Measurements from ENCODE around the gene UBN1.
"Not testable (repeated sequence)": the region's sequence is repeated elsewhere in the genome, so short reads cannot be mapped to it uniquely, and the experiment has no call there.

UBN1 gene

DNA sequence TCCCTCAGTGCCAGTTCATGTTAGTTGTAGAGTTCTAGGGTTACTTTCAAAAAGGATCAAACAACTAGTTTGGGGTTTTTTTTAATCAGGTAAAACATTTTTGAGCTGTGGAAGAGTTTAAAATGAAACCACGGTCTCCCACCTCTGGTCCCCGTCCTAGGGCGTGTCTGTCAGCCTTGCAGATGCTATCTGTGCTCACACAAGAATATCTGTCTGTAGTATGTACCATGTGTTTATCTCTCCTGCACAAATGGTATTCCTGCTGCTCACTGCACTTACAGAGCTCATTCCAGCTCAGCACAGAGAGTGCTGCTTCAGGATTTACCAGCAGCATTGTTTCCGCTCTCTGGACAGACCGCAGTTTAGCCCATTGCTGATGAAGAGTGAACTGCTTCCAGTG, 38.9 kb downstream of the UBN1 start:
- DNase-seq, result no peak

DNA sequence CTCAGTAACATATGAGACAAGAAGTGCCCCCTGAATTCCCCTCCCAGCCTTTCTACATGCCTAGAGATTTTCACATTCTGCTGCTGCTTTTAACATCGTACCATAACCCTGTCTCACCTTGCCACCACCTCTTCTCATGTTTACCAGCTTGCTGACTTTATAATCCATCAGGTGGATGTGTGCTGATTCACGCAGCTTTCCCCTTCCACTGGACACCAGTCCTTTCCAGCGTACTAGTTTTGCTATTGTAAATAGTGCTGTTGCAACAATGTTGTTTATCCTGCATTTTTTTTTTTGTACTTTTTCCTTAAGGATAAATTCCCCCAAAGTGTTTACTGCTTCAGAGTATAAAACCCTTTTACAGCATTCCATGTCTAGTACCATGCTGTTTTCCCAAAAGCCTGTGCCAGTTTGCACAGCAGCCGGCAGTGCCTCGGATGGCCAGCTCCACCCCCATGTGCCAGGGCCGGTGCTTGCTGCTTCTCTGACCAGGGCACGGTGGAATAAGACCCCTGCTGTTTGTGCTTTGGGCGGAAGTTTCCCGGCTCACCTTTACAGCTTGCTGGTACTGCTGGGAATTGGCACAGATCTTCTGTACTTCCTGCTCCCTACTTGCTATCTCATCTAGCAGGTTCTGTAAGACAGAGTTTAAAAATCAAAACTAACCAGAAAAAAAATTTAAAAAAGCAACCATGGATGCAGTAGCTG, 41.3 kb downstream of the UBN1 start:
- no peak for DNase-seq

DNA sequence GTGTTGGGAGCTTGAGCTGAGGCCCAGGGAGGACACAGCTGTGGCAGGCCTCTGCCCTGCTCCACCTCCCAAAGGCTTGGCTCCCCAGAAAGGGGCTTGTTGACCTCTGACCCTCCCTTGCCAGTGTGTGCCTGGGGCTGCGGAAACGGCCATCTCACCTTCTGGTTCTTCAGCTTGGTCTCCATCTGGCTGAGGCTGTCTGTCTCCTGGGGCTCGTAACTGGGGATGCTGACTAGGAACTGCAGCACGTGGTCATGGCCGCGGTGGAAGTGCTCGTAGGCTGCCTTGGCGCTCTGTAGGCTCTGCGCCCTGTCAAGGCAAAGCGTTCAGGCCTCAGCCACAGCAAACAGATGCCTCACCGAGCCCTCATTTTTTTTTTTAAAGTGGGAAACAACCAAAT, 42.7 kb downstream of the UBN1 start:
- no peak for DNase-seq

DNA sequence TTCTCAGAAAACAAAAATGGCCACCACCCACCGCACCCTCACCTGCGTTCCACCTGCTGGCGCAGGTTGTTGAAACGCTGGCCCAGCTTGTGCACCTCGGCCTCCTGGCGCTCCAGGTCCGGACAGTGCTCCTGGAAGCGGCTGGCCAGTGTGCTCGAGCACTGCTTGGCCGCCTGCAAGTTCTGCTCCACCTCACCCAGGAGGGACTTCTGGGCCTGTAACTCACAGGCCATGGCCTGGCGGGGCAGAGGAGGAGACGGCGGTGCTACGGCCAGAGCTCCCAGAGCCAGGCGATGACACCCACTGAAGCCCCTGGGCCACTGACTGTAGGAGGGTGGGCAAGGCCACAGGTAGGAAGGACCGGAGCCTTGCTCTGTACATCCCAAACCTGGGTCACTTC, 43.4 kb downstream of the UBN1 start:
- DNase-seq, result no peak

GRCh38 chr16:4891097-4891885, 44.0 kb downstream of the UBN1 start:
- DNase-seq, result no peak

GRCh38 chr16:4891886-4892216, 44.6 kb downstream of the UBN1 start:
- DNase-seq, result no peak

- DNase-seq, result no peak
These were observed 45.3 kb downstream of the UBN1 start for GRCh38 chr16:4892361-4893102.

DNA sequence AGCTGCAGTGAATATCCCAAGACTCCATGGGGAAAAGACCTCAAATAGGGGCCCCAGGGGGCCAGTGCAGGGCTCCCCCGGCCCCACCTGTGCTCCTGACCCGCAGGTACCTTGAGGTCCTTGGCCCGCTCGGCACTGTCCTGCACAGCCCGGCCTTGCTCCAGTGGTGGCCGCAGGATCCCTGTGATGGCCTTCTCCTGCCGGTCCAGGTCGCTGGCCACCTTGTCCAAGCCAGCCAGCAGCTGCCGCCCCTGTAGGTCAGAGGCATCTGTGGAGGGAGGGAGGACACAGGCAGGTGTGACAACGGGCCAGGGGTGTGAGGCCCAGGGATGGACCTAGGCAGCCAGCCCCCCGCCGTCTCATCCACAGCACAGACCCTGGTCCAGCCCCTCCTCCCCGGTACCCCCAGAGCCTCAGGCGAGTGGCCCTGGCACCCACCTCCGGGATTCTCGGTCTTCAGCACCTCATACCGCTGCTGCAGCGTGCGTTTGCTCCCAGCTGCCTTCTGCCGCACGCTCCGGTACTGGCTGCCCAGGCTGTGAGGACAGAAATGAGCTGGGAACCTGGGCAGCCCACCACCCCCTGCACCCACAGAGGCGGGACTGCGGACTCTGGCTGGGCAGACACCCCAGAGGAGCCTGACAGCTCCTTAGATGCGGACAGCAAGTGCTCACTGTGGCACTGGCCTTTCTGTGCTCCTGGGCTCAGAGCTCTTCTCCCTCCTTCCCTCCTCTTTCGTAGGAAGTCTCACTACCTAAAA, 46.0 kb downstream of the UBN1 start:
- no peak for DNase-seq

DNA sequence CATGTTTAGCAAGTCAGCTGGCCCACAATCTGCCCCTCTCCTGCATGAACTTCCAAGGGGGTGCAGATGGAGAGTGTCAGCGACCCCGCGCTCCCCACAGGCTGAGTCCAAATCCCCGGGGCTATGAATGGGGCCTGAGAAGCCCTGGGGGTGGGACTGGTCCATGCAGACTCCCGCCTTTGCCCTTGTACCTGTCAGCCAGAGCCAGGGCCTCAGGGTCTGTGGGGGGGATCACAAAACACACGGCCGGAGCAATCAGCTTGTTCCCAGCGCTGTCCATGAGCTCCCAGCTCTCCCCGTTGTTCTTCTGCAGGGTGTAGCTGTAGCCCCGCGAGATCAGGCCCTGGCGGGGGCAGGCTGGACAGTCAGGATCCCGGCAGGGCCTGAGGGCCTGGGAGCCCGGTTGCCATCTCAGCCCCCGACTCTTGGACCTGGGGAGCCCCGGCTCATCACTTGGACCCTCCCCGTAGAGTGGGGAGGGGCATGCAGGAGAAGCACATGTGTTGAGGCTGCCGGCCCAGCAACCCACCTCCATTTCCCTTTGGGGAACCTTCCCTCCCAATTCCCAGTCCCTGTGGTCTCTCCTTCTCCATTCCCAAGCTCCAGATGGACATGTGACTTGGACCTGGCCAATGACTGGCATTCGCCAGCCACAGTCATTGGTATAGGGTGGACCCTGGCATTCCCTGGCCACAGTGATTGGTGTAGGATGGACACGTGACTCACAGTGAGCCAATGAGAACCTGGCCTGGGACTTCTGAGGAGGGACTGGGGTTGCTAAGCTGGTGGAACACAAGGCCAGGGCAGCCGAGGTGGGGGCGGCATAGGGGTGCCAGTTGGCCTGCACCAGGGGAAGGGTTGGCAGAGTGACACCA, 47.2 kb downstream of the UBN1 start:
- no peak for DNase-seq

- no peak for DNase-seq
These were observed 48.1 kb downstream of the UBN1 start for GRCh38 chr16:4895366-4895765.

DNA sequence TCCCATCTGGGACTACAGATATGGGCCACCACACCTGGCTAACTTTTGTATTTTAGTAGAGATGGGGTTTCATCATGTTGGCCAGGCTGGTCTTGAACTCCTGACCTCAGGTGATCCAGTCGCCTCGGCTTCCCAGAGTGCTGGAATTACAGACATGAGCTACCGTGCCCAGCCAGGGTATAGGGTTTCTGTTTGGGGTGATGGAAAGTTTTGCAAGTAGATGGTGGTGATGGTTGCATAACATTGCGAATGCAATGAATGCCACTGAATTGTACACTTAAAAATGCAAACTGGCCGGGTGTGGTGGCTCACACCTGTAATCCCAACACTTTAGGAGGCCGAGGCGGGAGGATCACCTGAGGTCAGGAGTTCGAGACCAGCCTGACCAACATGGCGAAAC, 49.5 kb downstream of the UBN1 start:
- not testable (repeated sequence) for DNase-seq

- no peak for DNase-seq
These were observed 50.0 kb downstream of the UBN1 start for GRCh38 chr16:4897328-4897727.

DNA sequence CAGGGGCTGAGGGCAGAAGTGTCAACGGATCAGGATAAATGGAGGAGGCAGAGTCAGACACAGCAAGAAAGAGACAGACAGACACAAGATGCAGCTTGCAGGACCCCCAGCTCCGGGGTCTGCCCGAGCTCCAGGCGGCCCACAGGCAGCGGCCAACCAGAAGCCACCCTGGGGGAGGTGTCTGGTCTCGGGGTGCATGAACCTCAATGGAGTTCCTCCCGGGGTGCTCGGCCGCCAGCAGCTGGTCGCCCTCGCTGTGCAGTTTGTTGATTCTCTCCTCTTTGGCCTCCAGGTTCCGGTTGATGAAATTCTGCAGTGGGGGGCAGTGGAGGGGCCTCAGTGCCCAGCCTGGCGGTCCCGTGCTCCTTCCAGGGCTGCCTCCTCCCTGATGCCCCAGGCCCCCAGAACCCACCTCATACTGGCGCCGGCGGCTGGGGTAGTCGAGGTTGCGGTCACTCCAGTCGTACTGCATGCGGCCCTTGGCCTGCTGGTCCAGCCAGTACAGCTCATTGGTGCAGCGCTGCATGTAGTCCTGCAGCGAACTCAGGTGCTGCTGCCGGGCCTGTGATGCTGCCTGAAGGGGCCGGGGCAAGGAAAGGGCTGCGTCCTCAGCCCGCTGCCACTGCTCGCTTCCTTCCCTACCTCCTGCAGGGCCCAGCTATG, 51.7 kb downstream of the UBN1 start:
- DNase-seq, result no peak

GRCh38 chr16:4899474-4899846, 52.2 kb downstream of the UBN1 start:
- no peak for DNase-seq

DNA sequence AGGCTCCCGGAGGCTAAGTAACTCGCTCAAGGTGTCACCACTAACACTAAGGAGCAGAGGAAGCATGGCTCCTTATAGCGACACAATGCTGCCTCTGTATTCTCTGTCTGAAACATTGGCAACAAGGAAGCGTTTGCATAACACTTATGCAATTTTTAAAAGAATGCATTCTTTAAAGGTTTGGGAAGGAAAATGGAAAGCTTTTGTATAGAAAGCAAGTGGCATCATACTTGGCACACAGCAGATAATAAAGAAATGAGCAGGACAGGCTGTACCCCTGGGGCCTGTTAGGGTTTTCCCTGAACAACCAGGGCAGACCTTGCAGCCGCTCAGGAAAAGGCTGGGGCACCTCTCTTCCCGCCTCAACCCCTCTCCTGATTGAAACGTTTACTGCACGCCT, 52.8 kb downstream of the UBN1 start:
- DNase-seq, result no peak

- DNase-seq, result no peak
These were observed 53.5 kb downstream of the UBN1 start for GRCh38 chr16:4900750-4901149.

DNA sequence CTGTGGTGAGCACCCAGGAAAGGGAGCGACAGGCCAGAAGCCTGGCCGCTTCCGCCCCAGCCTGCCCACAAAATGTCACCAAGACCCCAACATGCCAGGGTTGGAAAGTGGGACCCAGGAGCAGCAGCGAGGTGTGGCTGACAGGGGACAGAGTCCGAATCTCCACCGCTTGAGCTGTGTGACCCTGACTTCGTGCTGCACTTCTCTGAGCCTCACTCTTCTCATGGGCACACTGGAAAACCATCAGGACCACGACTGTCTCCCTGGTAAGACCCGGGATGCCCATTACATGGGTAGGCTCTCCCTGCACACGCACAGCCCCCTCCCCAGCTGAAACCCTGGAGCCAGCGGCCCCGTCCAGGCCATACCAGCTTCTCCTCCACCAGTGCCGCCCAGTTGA, 54.8 kb downstream of the UBN1 start:
- DNase-seq, result no peak

- no peak for DNase-seq
These were observed 57.0 kb downstream of the UBN1 start for GRCh38 chr16:4904108-4904941.

DNA sequence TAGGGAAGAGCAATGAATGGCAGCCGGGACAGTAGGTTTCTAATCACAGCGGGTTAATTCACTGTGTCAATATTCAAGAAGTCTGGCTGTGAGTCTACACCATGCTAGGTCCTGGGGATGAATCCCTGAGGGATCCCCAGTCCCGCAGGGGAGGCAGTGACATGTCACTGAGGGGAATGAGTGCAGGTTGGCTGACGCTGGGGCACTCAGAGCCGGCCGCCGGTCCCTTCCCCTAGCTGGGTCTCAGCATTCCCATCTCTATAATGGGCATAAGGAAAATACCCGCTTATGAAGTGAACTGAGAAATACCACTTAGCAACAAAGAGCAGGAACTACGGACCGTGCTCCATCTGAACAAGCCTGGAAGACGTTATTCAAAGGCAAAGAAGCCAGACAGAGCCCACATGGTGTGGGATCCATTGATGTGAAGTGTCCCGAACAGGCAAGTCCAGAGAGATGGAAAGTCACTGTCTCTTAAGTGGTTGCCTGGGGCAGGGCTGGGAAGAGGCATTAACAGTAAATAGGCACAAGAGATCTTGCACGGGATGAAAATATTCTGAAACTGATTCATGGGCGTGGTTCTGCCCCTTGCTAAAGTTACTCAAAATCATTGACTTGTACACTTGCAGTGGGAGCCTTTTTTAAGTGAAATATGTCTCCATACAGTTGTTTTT, 57.8 kb downstream of the UBN1 start:
- DNase-seq, result no peak

DNA sequence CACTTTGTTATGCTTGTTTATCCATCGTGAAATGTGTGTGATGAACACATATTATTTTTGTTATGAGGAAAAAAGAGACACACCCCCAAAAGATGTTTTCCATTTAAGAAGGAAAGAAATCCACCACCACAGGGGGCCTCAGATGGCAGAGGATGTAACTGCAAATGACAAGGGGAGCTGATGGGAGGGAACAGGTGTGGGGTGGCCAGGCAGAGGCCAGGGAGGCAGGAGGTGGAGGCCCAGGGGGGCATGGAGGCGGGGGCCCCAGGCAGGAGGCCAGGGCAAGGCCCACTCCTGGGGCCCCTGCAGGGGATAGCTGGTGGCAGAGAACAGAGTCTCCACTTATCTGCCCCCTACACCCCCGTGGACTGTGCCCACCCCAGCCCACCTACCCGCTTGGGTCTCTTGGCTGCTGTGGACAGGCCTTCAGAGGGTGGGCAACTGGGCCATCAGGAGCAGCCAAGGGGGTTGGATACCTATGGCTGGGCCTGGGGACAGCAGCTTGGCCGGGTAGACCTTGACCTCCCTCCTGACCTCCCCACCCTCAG, 61.6 kb downstream of the UBN1 start:
- no peak for DNase-seq

Measured in SIG-M5 (cell line).